DOHH2 (cell line): ENCODE results near the gene SHISA4.

Source experiments
- EZH2phosphoT487 ChIP-seq: fragments of 200-600 bp; sonication (generic); IDR thresholded peaks from 2 replicates; pipeline ENCODE4 v1.6.1; 2017; ENCODE audit warnings: borderline replicate concordance, mild to moderate bottlenecking, antibody characterized with exemption, low read length, moderate library complexity, mixed read lengths
- TF ChIP-seq, protein P1 (sequence below): fragments of 200-600 bp; sonication (generic); IDR thresholded peaks from one replicate; pipeline ENCODE4 v1.5.1; 2014; ENCODE audit warnings: antibody characterized with exemption, mild to moderate bottlenecking, low read depth, low read length; ENCODE audit not compliant: poor library complexity, severe bottlenecking

DNA sequence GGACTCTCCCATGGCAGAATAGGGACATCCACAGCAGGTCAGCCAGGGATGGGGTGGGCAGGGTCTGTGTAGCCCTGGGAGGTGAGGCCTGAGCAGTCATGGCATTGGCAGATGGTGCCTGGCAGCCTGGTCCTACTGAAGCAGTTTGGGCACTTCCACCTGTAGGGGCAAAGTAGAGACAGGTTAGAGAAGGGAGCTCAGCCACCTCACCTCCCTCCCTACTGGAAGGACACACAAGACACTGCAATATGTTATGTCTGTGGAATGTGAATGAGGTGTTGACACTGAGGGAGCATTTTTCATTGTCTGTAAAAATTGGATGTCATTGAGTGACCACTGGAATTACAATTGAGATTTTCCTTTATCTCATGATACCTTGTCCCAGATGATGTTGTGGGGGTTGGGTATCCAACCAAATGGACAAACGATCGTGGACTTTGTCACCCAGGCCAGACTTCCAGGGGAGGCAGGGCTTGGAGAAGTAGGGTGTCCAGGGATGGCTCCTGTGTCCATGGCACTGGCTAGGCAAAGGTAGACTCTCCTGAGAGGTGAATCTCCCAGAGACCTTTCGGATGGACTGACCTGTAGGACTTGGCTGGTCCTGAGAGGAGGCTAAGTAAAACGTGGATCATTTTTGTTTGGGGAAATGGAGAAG is 9.7 kb downstream of the SHISA4 start:
- TF ChIP-seq, protein P1, sequence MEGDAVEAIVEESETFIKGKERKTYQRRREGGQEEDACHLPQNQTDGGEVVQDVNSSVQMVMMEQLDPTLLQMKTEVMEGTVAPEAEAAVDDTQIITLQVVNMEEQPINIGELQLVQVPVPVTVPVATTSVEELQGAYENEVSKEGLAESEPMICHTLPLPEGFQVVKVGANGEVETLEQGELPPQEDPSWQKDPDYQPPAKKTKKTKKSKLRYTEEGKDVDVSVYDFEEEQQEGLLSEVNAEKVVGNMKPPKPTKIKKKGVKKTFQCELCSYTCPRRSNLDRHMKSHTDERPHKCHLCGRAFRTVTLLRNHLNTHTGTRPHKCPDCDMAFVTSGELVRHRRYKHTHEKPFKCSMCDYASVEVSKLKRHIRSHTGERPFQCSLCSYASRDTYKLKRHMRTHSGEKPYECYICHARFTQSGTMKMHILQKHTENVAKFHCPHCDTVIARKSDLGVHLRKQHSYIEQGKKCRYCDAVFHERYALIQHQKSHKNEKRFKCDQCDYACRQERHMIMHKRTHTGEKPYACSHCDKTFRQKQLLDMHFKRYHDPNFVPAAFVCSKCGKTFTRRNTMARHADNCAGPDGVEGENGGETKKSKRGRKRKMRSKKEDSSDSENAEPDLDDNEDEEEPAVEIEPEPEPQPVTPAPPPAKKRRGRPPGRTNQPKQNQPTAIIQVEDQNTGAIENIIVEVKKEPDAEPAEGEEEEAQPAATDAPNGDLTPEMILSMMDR = no peak
- no peak for TF ChIP-seq EZH2phosphoT487
